Neural progenitor cell (in vitro differentiated cells): ENCODE measurements around the gene ASB10. TPM values are rescaled to one million over a fixed set of nuclear protein-coding genes. Genes with fewer than 3 reads are reported as not detected.

Source experiments
- DNase-seq: peaks from one replicate; pipeline ENCODE4 v3.0.0-alpha.2; 2016; ENCODE audit warnings: low spot score
- H2AFZ ChIP-seq: fragments of 200-600 bp; sonication (generic); replicated peaks from 2 replicates; pipeline ENCODE4 v1.6.1; 2016; ENCODE audit warnings: antibody characterized with exemption
- H3F3A ChIP-seq: fragments of 200-600 bp; sonication (generic); 2 replicates; pipeline ENCODE4 v1.6.1; 2016; ENCODE audit warnings: antibody characterized with exemption, low read depth
- H3K27ac ChIP-seq: fragments of 200-600 bp; sonication (generic); 2 replicates; pipeline ENCODE4 v1.5.1; 2016; ENCODE audit warnings: mild to moderate bottlenecking
- H3K27me3 ChIP-seq: fragments of 200-600 bp; sonication (generic); 2 replicates; pipeline ENCODE4 v1.6.1; 2016; ENCODE audit warnings: mild to moderate bottlenecking, moderate library complexity
- H3K36me3 ChIP-seq: fragments of 200-600 bp; sonication (generic); 2 replicates; pipeline ENCODE4 v1.5.1; 2016
- H3K4me1 ChIP-seq: fragments of 200-600 bp; sonication (generic); 2 replicates; pipeline ENCODE4 v1.6.1; 2016; ENCODE audit warnings: mixed run types
- H3K4me2 ChIP-seq: fragments of 200-600 bp; sonication (generic); 2 replicates; pipeline ENCODE4 v1.6.1; 2016
- H3K4me3 ChIP-seq: fragments of 200-600 bp; sonication (generic); 2 replicates; pipeline ENCODE4 v1.5.1; 2016
- H3K79me2 ChIP-seq: fragments of 200-600 bp; sonication (generic); 2 replicates; pipeline ENCODE4 v1.6.1; 2016; ENCODE audit warnings: low read depth
- H3K9ac ChIP-seq: fragments of 200-600 bp; sonication (generic); 2 replicates; pipeline ENCODE4 v1.6.1; 2016
- H3K9me3 ChIP-seq: fragments of 200-600 bp; sonication (generic); 2 replicates; pipeline ENCODE4 v1.5.1; 2016; ENCODE audit warnings: low read depth
- H4K20me1 ChIP-seq: fragments of 200-600 bp; sonication (generic); 2 replicates; pipeline ENCODE4 v1.6.1; 2016; ENCODE audit warnings: low read depth
- H3K27ac Mint-ChIP-seq: 3 replicates; pipeline ENCODE4 v1.8.0; 2021; ENCODE audit warnings: mixed read lengths
- H3K27me3 Mint-ChIP-seq: 2 replicates; pipeline ENCODE4 v1.8.0; 2022; ENCODE audit warnings: low read depth, mild to moderate bottlenecking, inconsistent platforms, moderate library complexity, mixed read lengths; ENCODE audit not compliant: insufficient read depth
- H3K36me3 Mint-ChIP-seq: 3 replicates; pipeline ENCODE4 v1.8.0; 2021; ENCODE audit warnings: mixed read lengths
- H3K4me1 Mint-ChIP-seq: 3 replicates; pipeline ENCODE4 v1.8.0; 2021; ENCODE audit warnings: mixed read lengths
- H3K4me3 Mint-ChIP-seq: 3 replicates; pipeline ENCODE4 v1.8.0; 2021; ENCODE audit warnings: mild to moderate bottlenecking, moderate library complexity, mixed read lengths
- H3K9me3 Mint-ChIP-seq: 3 replicates; pipeline ENCODE4 v1.8.0; 2020; ENCODE audit warnings: mixed read lengths
- CTCF ChIP-seq: fragments of 200-600 bp; sonication (generic); IDR thresholded peaks from 2 replicates; pipeline ENCODE4 v1.5.1; 2017; ENCODE audit warnings: antibody characterized with exemption, mild to moderate bottlenecking
- EZH2 ChIP-seq: fragments of 200-600 bp; sonication (generic); IDR thresholded peaks from 2 replicates; pipeline ENCODE4 v1.6.1; 2017; ENCODE audit warnings: antibody characterized with exemption, mild to moderate bottlenecking, moderate library complexity
- EZH2phosphoT487 ChIP-seq: fragments of 200-600 bp; sonication (generic); IDR thresholded peaks from 2 replicates; pipeline ENCODE4 v1.6.1; 2017; ENCODE audit warnings: antibody characterized with exemption
- total RNA-seq: library from RNA; depleted of rRNA; stranded (reverse); fragments of >200 nt; gene quantifications from 2 replicates; pipeline ENCODE4 v1.2.3, GENCODE V29; 2015; ENCODE audit warnings: low replicate concordance

Gene ASB10
- total RNA-seq, 1 donor from 2014 or later, result not detected

- peaks cover 25% of the 10 kb centered on the region for H3K36me3 Mint-ChIP-seq
- peaks cover 14% of the 10 kb centered on the region for H3K4me1 Mint-ChIP-seq
- Histone ChIP-seq H3K79me2 (no peaks in the 10 kb centered on the region), H4K20me1 (peaks cover 21% of the 10 kb centered on the region), H3K4me1 (peaks cover 29% of the 10 kb centered on the region), H2AFZ (no peak overlapping the region), H3K9ac (no peak overlapping the region), H3K9me3 (no peaks in the 10 kb centered on the region), H3K4me3 (no peak overlapping the region), H3K27me3 (no peaks in the 10 kb centered on the region), H3F3A (peaks cover 13% of the 10 kb centered on the region), H3K36me3 (no peaks in the 10 kb centered on the region), H3K27ac (no peak overlapping the region), H3K4me2 (no peak overlapping the region)
- DNase-seq, result no peak
- H3K4me3 Mint-ChIP-seq, result no peak overlapping the region
- H3K27ac Mint-ChIP-seq, result no peak overlapping the region
- H3K27me3 Mint-ChIP-seq, result peaks cover 5% of the 10 kb centered on the region
- TF ChIP-seq EZH2phosphoT487 (no peak), EZH2 (no peak), CTCF (no peak)
- no peaks in the 10 kb centered on the region for H3K9me3 Mint-ChIP-seq
These were observed 51.6 kb downstream of the ASB10 start for GRCh38 chr7:151135525-151135845.

GRCh38 chr7:151134743-151135524 lies 52.1 kb downstream of the ASB10 start:
- DNase-seq, result no peak
- H3K4me2 ChIP-seq, result no peak overlapping the region
- peaks cover 21% of the 10 kb centered on the region for H4K20me1 ChIP-seq
- Mint-ChIP-seq H3K27ac (no peak overlapping the region), H3K36me3 (peaks cover 21% of the 10 kb centered on the region), H3K4me3 (no peak overlapping the region), H3K4me1 (peaks cover 11% of the 10 kb centered on the region), H3K27me3 (peaks cover 8% of the 10 kb centered on the region), H3K9me3 (no peaks in the 10 kb centered on the region)
- H3K79me2 ChIP-seq, result no peaks in the 10 kb centered on the region
- no peaks in the 10 kb centered on the region for H3K27me3 ChIP-seq
- no peak overlapping the region for H3K4me3 ChIP-seq
- H3K4me1 ChIP-seq, result peaks cover 29% of the 10 kb centered on the region
- no peaks in the 10 kb centered on the region for H3K9me3 ChIP-seq
- no peak overlapping the region for H3K27ac ChIP-seq
- H3K9ac ChIP-seq, result no peak overlapping the region
- peaks cover 13% of the 10 kb centered on the region for H3F3A ChIP-seq
- H2AFZ ChIP-seq, result no peak overlapping the region
- H3K36me3 ChIP-seq, result no peaks in the 10 kb centered on the region
- TF ChIP-seq EZH2 (no peak), EZH2phosphoT487 (no peak), CTCF (no peak)

- H3K4me1 Mint-ChIP-seq, result peaks cover 11% of the 10 kb centered on the region
- Histone ChIP-seq H3F3A (peaks cover 13% of the 10 kb centered on the region), H3K27me3 (no peaks in the 10 kb centered on the region), H3K9ac (no peak overlapping the region), H3K27ac (no peak overlapping the region), H3K4me2 (no peak overlapping the region), H3K79me2 (no peaks in the 10 kb centered on the region), H3K4me3 (no peak overlapping the region), H3K9me3 (no peaks in the 10 kb centered on the region), H4K20me1 (peaks cover 18% of the 10 kb centered on the region), H3K4me1 (peaks cover 26% of the 10 kb centered on the region), H3K36me3 (no peaks in the 10 kb centered on the region), H2AFZ (no peak overlapping the region)
- peaks cover 7% of the 10 kb centered on the region for H3K27me3 Mint-ChIP-seq
- no peak overlapping the region for H3K27ac Mint-ChIP-seq
- TF ChIP-seq EZH2 (no peak), CTCF (no peak), EZH2phosphoT487 (no peak)
- no peak for DNase-seq
- H3K4me3 Mint-ChIP-seq, result no peak overlapping the region
- no peaks in the 10 kb centered on the region for H3K9me3 Mint-ChIP-seq
- peaks cover 21% of the 10 kb centered on the region for H3K36me3 Mint-ChIP-seq
These were observed 52.9 kb downstream of the ASB10 start for GRCh38 chr7:151133986-151134742.
